HFF-Myc (cell line): ENCODE results near the gene VWA7.

Source experiments
- DNase-seq: peaks from one replicate; pipeline ENCODE4 v3.0.0-alpha.2; 2011; ENCODE audit warnings: low read depth; ENCODE audit errors: extremely low read depth
- H3K4me3 ChIP-seq: replicated peaks from 2 replicates; pipeline ENCODE4 v1.5.1; 2011; ENCODE audit warnings: low read depth, mild to moderate bottlenecking, control low read depth, low read length
- CTCF ChIP-seq: IDR thresholded peaks from 2 replicates; pipeline ENCODE4 v1.5.1; 2012; ENCODE audit warnings: mild to moderate bottlenecking, low read depth, low read length, control low read depth; ENCODE audit errors: missing control alignments

The VWA7 gene

GRCh38 chr6:31758281-31758680 is 18.8 kb downstream of the VWA7 start:
- TF ChIP-seq CTCF: no peak
- no peak for DNase-seq
- H3K4me3 ChIP-seq: no peak overlapping the region

- H3K4me3 ChIP-seq: no peak overlapping the region
- TF ChIP-seq CTCF: no peak
Observed at GRCh38 chr6:31752739-31753319, 24.3 kb downstream of the VWA7 start.

GRCh38 chr6:31750411-31751022 is 26.6 kb downstream of the VWA7 start:
- no peak for DNase-seq
- TF ChIP-seq CTCF: no peak

More at GRCh38 chr6:31752739-31753319, 24.3 kb downstream of the VWA7 start:
- no peak for DNase-seq

GRCh38 chr6:31749301-31750036 is 27.7 kb downstream of the VWA7 start:
- no peak for DNase-seq
- TF ChIP-seq CTCF: no peak
- H3K4me3 ChIP-seq: no peak overlapping the region

More at GRCh38 chr6:31750411-31751022, 26.6 kb downstream of the VWA7 start:
- no peak overlapping the region for H3K4me3 ChIP-seq

- no peak overlapping the region for H3K4me3 ChIP-seq
- TF ChIP-seq CTCF: no peak
- no peak for DNase-seq
Observed at GRCh38 chr6:31744422-31744821, 32.7 kb downstream of the VWA7 start.

- no peak for TF ChIP-seq CTCF
- no peak for DNase-seq
- no peak overlapping the region for H3K4me3 ChIP-seq
Observed at GRCh38 chr6:31742894-31743293, 34.2 kb downstream of the VWA7 start.
